ENCODE data around the gene MRPS26. TPM values are rescaled to one million over a fixed set of nuclear protein-coding genes. Genes with fewer than 3 reads are reported as not detected.
"Not testable (repeated sequence)": the region's sequence is repeated elsewhere in the genome, so short reads cannot be mapped to it uniquely, and the experiment has no call there.

The MRPS26 gene
- total RNA-seq, result 106 and 114 TPM in 2 replicates

GRCh38 chr20:3045816-3046676, at the start of gene MRPS26:
MRPS26 (plus strand) TSS chr20:3046052; CDS start chr20:3046069, 17 bp downstream.
- Mint-ChIP-seq H3K27ac (peak within 1 kb of the TSS; percentile 78), H3K27me3 (ENCODE audit: insufficient read depth) (no peaks in the 10 kb centered on the region), H3K9me3 (no peaks in the 10 kb centered on the region), H3K36me3 (ENCODE audit: low read depth) (peaks cover 32% of the 10 kb centered on the region), H3K4me1 (ENCODE audit: low read depth) (peaks cover 11% of the 10 kb centered on the region), H3K4me3 (peak within 1 kb of the TSS; percentile 95)
- peak; percentile 80 for DNase-seq (ENCODE audit: low spot score)
- intact Hi-C loops (cut with micrococcal nuclease), result loop anchor here (1.0 kb wide), 4 partner anchors 35 to 394 kb away; partner anchors contain the start of genes NOP56 and PTPRA

- Mint-ChIP-seq H3K4me3 (no peak overlapping the region), H3K27me3 (ENCODE audit: insufficient read depth) (no peaks in the 10 kb centered on the region), H3K27ac (no peak overlapping the region), H3K9me3 (no peaks in the 10 kb centered on the region), H3K4me1 (ENCODE audit: low read depth) (no peaks in the 10 kb centered on the region), H3K36me3 (ENCODE audit: low read depth) (peaks cover 20% of the 10 kb centered on the region)
- intact Hi-C loops (cut with micrococcal nuclease), result no loop called here
- no peak for DNase-seq (ENCODE audit: low spot score)
Measured at GRCh38 chr20:2998728-2999127, 47.1 kb upstream of the MRPS26 start.

- no peaks in the 10 kb centered on the region for H3K4me1 Mint-ChIP-seq (ENCODE audit: low read depth)
- peaks cover 20% of the 10 kb centered on the region for H3K36me3 Mint-ChIP-seq (ENCODE audit: low read depth)
- no peaks in the 10 kb centered on the region for H3K27me3 Mint-ChIP-seq (ENCODE audit: insufficient read depth)
- H3K27ac Mint-ChIP-seq, result no peak overlapping the region
- no peaks in the 10 kb centered on the region for H3K9me3 Mint-ChIP-seq
- intact Hi-C loops (cut with micrococcal nuclease), result loop anchor here (1.0 to 5.0 kb wide), 3 partner anchors 87 to 313 kb away; partner anchors contain the start of gene PTPRA
- no peak overlapping the region for H3K4me3 Mint-ChIP-seq
- DNase-seq (ENCODE audit: low spot score), result no peak
Measured at GRCh38 chr20:3000852-3001523, 44.9 kb upstream of the MRPS26 start.

- peaks cover 26% of the 10 kb centered on the region for H3K36me3 Mint-ChIP-seq (ENCODE audit: low read depth)
- DNase-seq (ENCODE audit: low spot score), result no peak
- H3K27ac Mint-ChIP-seq, result no peak overlapping the region
- no peaks in the 10 kb centered on the region for H3K9me3 Mint-ChIP-seq
- intact Hi-C loops (cut with micrococcal nuclease), result loop anchor here (5.0 kb wide), 1 partner anchor 131 kb away; the partner anchor contains the start of gene PTPRA
- no peak overlapping the region for H3K4me3 Mint-ChIP-seq
- H3K27me3 Mint-ChIP-seq (ENCODE audit: insufficient read depth), result no peaks in the 10 kb centered on the region
- no peaks in the 10 kb centered on the region for H3K4me1 Mint-ChIP-seq (ENCODE audit: low read depth)
Measured at GRCh38 chr20:3003416-3003815, 42.4 kb upstream of the MRPS26 start.

- intact Hi-C loops (cut with micrococcal nuclease), result loop anchor here (1.0 to 5.0 kb wide), 4 partner anchors 20 to 259 kb away; no protein-coding TSS in a partner anchor
- H3K27me3 Mint-ChIP-seq (ENCODE audit: insufficient read depth), result no peaks in the 10 kb centered on the region
- H3K9me3 Mint-ChIP-seq, result no peaks in the 10 kb centered on the region
- H3K36me3 Mint-ChIP-seq (ENCODE audit: low read depth), result peaks cover 38% of the 10 kb centered on the region
- no peak overlapping the region for H3K4me3 Mint-ChIP-seq
- no peak for DNase-seq (ENCODE audit: low spot score)
- peaks cover 46% of the 10 kb centered on the region for H3K4me1 Mint-ChIP-seq (ENCODE audit: low read depth)
- H3K27ac Mint-ChIP-seq, result peak overlapping the region; percentile 85
Measured at GRCh38 chr20:3010985-3011723, 34.7 kb upstream of the MRPS26 start.

GRCh38 chr20:3011752-3012151, 34.1 kb upstream of the MRPS26 start:
- H3K4me3 Mint-ChIP-seq, result peak overlapping the region; percentile 23
- H3K4me1 Mint-ChIP-seq (ENCODE audit: low read depth), result peaks cover 46% of the 10 kb centered on the region
- peak overlapping the region; percentile 85 for H3K27ac Mint-ChIP-seq
- DNase-seq (ENCODE audit: low spot score), result no peak
- H3K9me3 Mint-ChIP-seq, result no peaks in the 10 kb centered on the region
- intact Hi-C loops (cut with micrococcal nuclease), result loop anchor here (1.0 to 5.0 kb wide), 4 partner anchors 20 to 259 kb away; no protein-coding TSS in a partner anchor
- H3K27me3 Mint-ChIP-seq (ENCODE audit: insufficient read depth), result no peaks in the 10 kb centered on the region
- peaks cover 40% of the 10 kb centered on the region for H3K36me3 Mint-ChIP-seq (ENCODE audit: low read depth)

GRCh38 chr20:3013771-3014170, 32.1 kb upstream of the MRPS26 start:
- intact Hi-C loops (cut with micrococcal nuclease), result loop anchor here (1.0 to 5.0 kb wide), 2 partner anchors 102 to 261 kb away; no protein-coding TSS in a partner anchor
- peak overlapping the region; percentile 2 for H3K27ac Mint-ChIP-seq
- no peaks in the 10 kb centered on the region for H3K27me3 Mint-ChIP-seq (ENCODE audit: insufficient read depth)
- H3K4me1 Mint-ChIP-seq (ENCODE audit: low read depth), result peaks cover 46% of the 10 kb centered on the region
- no peaks in the 10 kb centered on the region for H3K9me3 Mint-ChIP-seq
- no peak overlapping the region for H3K4me3 Mint-ChIP-seq
- peaks cover 38% of the 10 kb centered on the region for H3K36me3 Mint-ChIP-seq (ENCODE audit: low read depth)
- no peak for DNase-seq (ENCODE audit: low spot score)

GRCh38 chr20:3014179-3014578, 31.7 kb upstream of the MRPS26 start:
- intact Hi-C loops (cut with micrococcal nuclease), result loop anchor here (1.0 to 5.0 kb wide), 2 partner anchors 103 to 262 kb away; no protein-coding TSS in a partner anchor
- H3K36me3 Mint-ChIP-seq (ENCODE audit: low read depth), result peaks cover 34% of the 10 kb centered on the region
- H3K4me3 Mint-ChIP-seq, result no peak overlapping the region
- no peak for DNase-seq (ENCODE audit: low spot score)
- no peaks in the 10 kb centered on the region for H3K27me3 Mint-ChIP-seq (ENCODE audit: insufficient read depth)
- no peaks in the 10 kb centered on the region for H3K9me3 Mint-ChIP-seq
- peaks cover 44% of the 10 kb centered on the region for H3K4me1 Mint-ChIP-seq (ENCODE audit: low read depth)
- H3K27ac Mint-ChIP-seq, result peak overlapping the region; percentile 59

GRCh38 chr20:3014662-3015061, 31.2 kb upstream of the MRPS26 start:
- H3K9me3 Mint-ChIP-seq, result no peaks in the 10 kb centered on the region
- peak overlapping the region; percentile 74 for H3K27ac Mint-ChIP-seq
- H3K4me1 Mint-ChIP-seq (ENCODE audit: low read depth), result peaks cover 40% of the 10 kb centered on the region
- peaks cover 29% of the 10 kb centered on the region for H3K36me3 Mint-ChIP-seq (ENCODE audit: low read depth)
- intact Hi-C loops (cut with micrococcal nuclease), result loop anchor here (1.0 to 5.0 kb wide), 2 partner anchors 103 to 262 kb away; no protein-coding TSS in a partner anchor
- no peak for DNase-seq (ENCODE audit: low spot score)
- H3K27me3 Mint-ChIP-seq (ENCODE audit: insufficient read depth), result no peaks in the 10 kb centered on the region
- no peak overlapping the region for H3K4me3 Mint-ChIP-seq

- peaks cover 29% of the 10 kb centered on the region for H3K36me3 Mint-ChIP-seq (ENCODE audit: low read depth)
- H3K9me3 Mint-ChIP-seq; H3K4me3 Mint-ChIP-seq; intact Hi-C loops (cut with micrococcal nuclease); H3K27me3 Mint-ChIP-seq (ENCODE audit: insufficient read depth); DNase-seq (ENCODE audit: low spot score): not testable (repeated sequence)
- peak overlapping the region; percentile 74 for H3K27ac Mint-ChIP-seq
- H3K4me1 Mint-ChIP-seq (ENCODE audit: low read depth), result peaks cover 38% of the 10 kb centered on the region
Measured at GRCh38 chr20:3015302-3015701, 30.6 kb upstream of the MRPS26 start.

- no peaks in the 10 kb centered on the region for H3K4me1 Mint-ChIP-seq (ENCODE audit: low read depth)
- H3K4me3 Mint-ChIP-seq, result no peak overlapping the region
- H3K36me3 Mint-ChIP-seq (ENCODE audit: low read depth), result peaks cover 43% of the 10 kb centered on the region
- no peaks in the 10 kb centered on the region for H3K9me3 Mint-ChIP-seq
- intact Hi-C loops (cut with micrococcal nuclease), result no loop called here
- DNase-seq (ENCODE audit: low spot score), result no peak
- H3K27ac Mint-ChIP-seq, result peak overlapping the region; percentile 20
- H3K27me3 Mint-ChIP-seq (ENCODE audit: insufficient read depth), result no peaks in the 10 kb centered on the region
Measured at GRCh38 chr20:3021327-3021726, 24.5 kb upstream of the MRPS26 start.

- Mint-ChIP-seq H3K4me3 (no peak overlapping the region), H3K27me3 (ENCODE audit: insufficient read depth) (no peaks in the 10 kb centered on the region), H3K9me3 (no peaks in the 10 kb centered on the region), H3K4me1 (ENCODE audit: low read depth) (no peaks in the 10 kb centered on the region), H3K27ac (peak overlapping the region; percentile 75), H3K36me3 (ENCODE audit: low read depth) (peaks cover 46% of the 10 kb centered on the region)
- intact Hi-C loops (cut with micrococcal nuclease), result no loop called here
- no peak for DNase-seq (ENCODE audit: low spot score)
Measured at GRCh38 chr20:3021777-3022176, 24.1 kb upstream of the MRPS26 start.

Measured in activated T-helper 1 cell treated with anti-CD3 and anti-CD28 coated beads, Interleukin-12 subunit alpha, Interleukin-12 subunit beta, Interleukin-2, Interleukin-4 antibody, amounts not matched to agents 30 ng/mL and 10 ng/mL and 1 ng/mL, durations not matched to agents 14 hours and 24 hours and 36 hours (primary cell).